H1 (cell line): ENCODE results near the gene CDH22. TPM values are rescaled to one million over a fixed set of nuclear protein-coding genes. Genes with fewer than 3 reads are reported as not detected.

Source experiments
- CTCF ChIA-PET: fragments of 300-600 bp; sonication (Branson Sonifier 250); formaldehyde crosslinking; loops from one replicate; lab custom pipeline; 2021; ENCODE audit not compliant: partially characterized antibody; lab: Charles Lee
- POLR2A ChIA-PET: fragments of 300-600 bp; sonication (Branson Sonifier 250); formaldehyde crosslinking; loops from one replicate; lab custom pipeline; 2021; ENCODE audit warnings: inconsistent platforms; ENCODE audit not compliant: partially characterized antibody; lab: Charles Lee
- DNase-seq, 2 experiments: peaks; one replicate each; pipeline versions ENCODE4 v3.0.0 to v3.0.0-alpha.2; 2010 to 2022; ENCODE audit warnings: low spot score in 2 of 2, low read depth in 1 of 2, mixed read lengths in 1 of 2
- FAIRE-seq: peaks from 2 replicates; lab custom pipeline; 2011; peaks lifted over from hg19 to GRCh38; lab: Jason Lieb, UNC
- H2AFZ ChIP-seq: 2 replicates; pipeline ENCODE4 v1.8.1; 2012; ENCODE audit warnings: low read length, inconsistent platforms
- H2AK5ac ChIP-seq: 2 replicates; pipeline ENCODE4 v1.6.1; 2013; ENCODE audit warnings: low read depth, low read length
- H2BK120ac ChIP-seq: replicated peaks from 2 replicates; pipeline ENCODE3; 2013; ENCODE audit warnings: low read depth, low read length, inconsistent platforms
- H2BK12ac ChIP-seq: 2 replicates; pipeline ENCODE4 v1.6.1; 2013; ENCODE audit warnings: low read depth, low read length
- H2BK15ac ChIP-seq: 2 replicates; pipeline ENCODE4 v1.6.1; 2013; ENCODE audit warnings: low read length
- H2BK20ac ChIP-seq: 2 replicates; pipeline ENCODE4 v1.6.1; 2013; ENCODE audit warnings: low read length
- H2BK5ac ChIP-seq: 2 replicates; pipeline ENCODE4 v1.6.1; 2013; ENCODE audit warnings: low read depth, low read length
- H3K14ac ChIP-seq: 2 replicates; pipeline ENCODE4 v1.6.1; 2013; ENCODE audit warnings: inconsistent platforms; ENCODE audit not compliant: insufficient read length
- H3K18ac ChIP-seq: 2 replicates; pipeline ENCODE4 v1.6.1; 2013; ENCODE audit warnings: low read length; ENCODE audit errors: extremely low read depth
- H3K23ac ChIP-seq: 2 replicates; pipeline ENCODE4 v1.6.1; 2013; ENCODE audit warnings: inconsistent platforms; ENCODE audit not compliant: insufficient read length
- H3K23me2 ChIP-seq: 2 replicates; pipeline ENCODE4 v1.6.1; 2013; ENCODE audit warnings: low read depth, low read length
- H3K27ac ChIP-seq: 2 replicates; pipeline ENCODE4 v1.6.1; 2011; ENCODE audit warnings: low read depth, low read length, inconsistent platforms
- H3K27me3 ChIP-seq, 4 experiments: replicated peaks in 1 of 4; 1 replicate in 1 of 4; 2 replicates in 3 of 4; pipeline versions ENCODE4 v1.6.1 to v1.8.1; 2011 to 2013; ENCODE audit warnings: low read length in 3 of 4, mild to moderate bottlenecking in 3 of 4, inconsistent platforms in 2 of 4, mixed read lengths in 2 of 4, moderate library complexity in 1 of 4; ENCODE audit not compliant: control insufficient read depth in 3 of 4, insufficient read depth in 3 of 4; ENCODE audit errors: extremely low read depth in 1 of 4
- H3K36me3 ChIP-seq, 4 experiments: 2 replicates each; pipeline versions ENCODE4 v1.6.1 to v1.8.1; 2011 to 2013; ENCODE audit warnings: mild to moderate bottlenecking in 4 of 4, low read length in 3 of 4, moderate library complexity in 2 of 4, control low read depth in 1 of 4, inconsistent platforms in 1 of 4; ENCODE audit not compliant: insufficient read depth in 4 of 4, control insufficient read depth in 2 of 4
- H3K4ac ChIP-seq: replicated peaks from 2 replicates; pipeline ENCODE3; 2013; ENCODE audit warnings: low read length, low read depth, mixed read lengths, inconsistent platforms; ENCODE audit not compliant: insufficient read length
- H3K4me1 ChIP-seq, 4 experiments: replicated peaks in 1 of 4; 1 replicate in 1 of 4; 2 replicates in 3 of 4; pipeline versions ENCODE4 v1.6.1 to v1.8.1; 2011 to 2013; ENCODE audit warnings: low read length in 3 of 4, inconsistent platforms in 2 of 4, mixed read lengths in 1 of 4; ENCODE audit not compliant: insufficient read depth in 4 of 4, control insufficient read depth in 3 of 4
- H3K4me2 ChIP-seq, 2 experiments: 2 replicates each; pipeline versions ENCODE4 v1.6.1 to v1.8.1; 2011 to 2013; ENCODE audit warnings: low read depth in 2 of 2, low read length in 2 of 2, control low read depth in 1 of 2, inconsistent platforms in 1 of 2, mild to moderate bottlenecking in 1 of 2; ENCODE audit not compliant: insufficient read depth in 1 of 2
- H3K4me3 ChIP-seq, 4 experiments: fragments of 200-600, 300-600 bp in 1 of 4; sonication (generic), shearing (Covaris generic), sonication (Bioruptor Twin) in 1 of 4; 2 replicates each; pipeline versions ENCODE4 v1.5.1 to v1.8.1; 2011 to 2016; ENCODE audit warnings: low read length in 4 of 4, low read depth in 3 of 4, control low read depth in 2 of 4, inconsistent platforms in 2 of 4, mild to moderate bottlenecking in 2 of 4, mixed read lengths in 1 of 4, moderate library complexity in 1 of 4; ENCODE audit not compliant: insufficient read depth in 2 of 4; ENCODE audit errors: extremely low read depth in 1 of 4
- H3K56ac ChIP-seq: replicated peaks from 2 replicates; pipeline ENCODE3; 2013; ENCODE audit warnings: low read depth, mild to moderate bottlenecking, mixed read lengths, low read length, inconsistent platforms; ENCODE audit not compliant: insufficient read length
- H3K79me1 ChIP-seq: 2 replicates; pipeline ENCODE4 v1.6.1; 2013; ENCODE audit warnings: low read depth, low read length, control low read depth
- H3K79me2 ChIP-seq, 2 experiments: 2 replicates each; pipeline versions ENCODE4 v1.6.1 to v1.8.1; 2012 to 2013; ENCODE audit warnings: low read length in 2 of 2, mild to moderate bottlenecking in 2 of 2, inconsistent platforms in 1 of 2; ENCODE audit not compliant: insufficient read depth in 2 of 2, control insufficient read depth in 1 of 2
- H3K9ac ChIP-seq, 4 experiments: replicated peaks in 1 of 4; 1 replicate in 1 of 4; 2 replicates in 3 of 4; pipeline versions ENCODE4 v1.6.1 to v1.8.1; 2011 to 2013; ENCODE audit warnings: low read depth in 3 of 4, low read length in 3 of 4, control low read depth in 2 of 4, mild to moderate bottlenecking in 2 of 4, moderate library complexity in 2 of 4, inconsistent platforms in 1 of 4; ENCODE audit errors: extremely low read depth in 1 of 4
- H3K9me3 ChIP-seq, 2 experiments: 2 replicates each; pipeline versions ENCODE4 v1.6.1 to v1.8.1; 2012 to 2013; ENCODE audit warnings: mild to moderate bottlenecking in 2 of 2, moderate library complexity in 2 of 2, control low read depth in 1 of 2, inconsistent platforms in 1 of 2, low read depth in 1 of 2, low read length in 1 of 2, mixed read lengths in 1 of 2; ENCODE audit not compliant: insufficient read depth in 2 of 2
- H4K20me1 ChIP-seq, 2 experiments: replicated peaks in 1 of 2; 2 replicates each; pipeline versions ENCODE3 to v1.8.1; 2011 to 2013; ENCODE audit warnings: inconsistent platforms in 2 of 2, low read length in 2 of 2, mild to moderate bottlenecking in 1 of 2; ENCODE audit not compliant: insufficient read depth in 2 of 2, control insufficient read depth in 1 of 2
- H4K5ac ChIP-seq: 2 replicates; pipeline ENCODE4 v1.6.1; 2013; ENCODE audit warnings: low read length, low read depth, mixed read lengths, inconsistent platforms; ENCODE audit not compliant: insufficient read length
- H4K8ac ChIP-seq: 2 replicates; pipeline ENCODE4 v1.8.0; 2013; ENCODE audit warnings: mild to moderate bottlenecking, moderate library complexity, low read length, inconsistent platforms; ENCODE audit not compliant: insufficient read depth; ENCODE audit errors: extremely low read depth
- H4K91ac ChIP-seq: replicated peaks from 2 replicates; pipeline ENCODE3; 2013; ENCODE audit warnings: low read length, mixed read lengths, inconsistent platforms; ENCODE audit not compliant: insufficient read length
- BCL11A ChIP-seq, 2 experiments: IDR thresholded peaks; one replicate each; pipeline ENCODE4 v1.6.1; 2011; ENCODE audit warnings: low read depth in 2 of 2, low read length in 2 of 2, mild to moderate bottlenecking in 2 of 2
- KDM1A ChIP-seq: fragments of 200-600, 300-600 bp; sonication (generic); IDR thresholded peaks from 2 replicates; pipeline ENCODE4 v1.7.1; 2016; ENCODE audit warnings: mild to moderate bottlenecking, low read length, borderline replicate concordance
- WGBS, 2 experiments: shearing (Covaris generic) in 1 of 2; methylation state at CpG; one replicate each; pipeline versions ENCODE4 v1.1.6 to v1.1.7; 2013 to 2015; ENCODE audit warnings: low lambda C conversion rate in 2 of 2, mixed read lengths in 2 of 2, inconsistent platforms in 1 of 2, low coverage in 1 of 2, missing lambda C conversion rate in 1 of 2; ENCODE audit not compliant: insufficient replicate concordance in 2 of 2, insufficient coverage in 1 of 2, insufficient read length in 1 of 2; ENCODE audit errors: extremely low coverage in 1 of 2, missing lambda C conversion rate in 1 of 2; 5-methylcytosine and 5-hydroxymethylcytosine counted together
- polyA plus RNA-seq, 7 experiments: library from polyadenylated mRNA; depleted of rRNA in 3 of 7; stranded (reverse) in 5 of 7; unstranded in 2 of 7; fragments of >200 nt in 5 of 7; fragments of 200-250 nt in 2 of 7; gene quantifications; 1 replicate in 5 of 7; 2 replicates in 1 of 7; 4 replicates in 1 of 7; pipeline versions ENCODE4 v1.2.1 to v1.2.3, GENCODE V29; 2011 to 2013; ENCODE audit warnings: missing spikeins in 2 of 7, mixed read lengths in 2 of 7
- total RNA-seq: library from RNA; stranded (reverse); fragmentation: NEBNext Ultra II Directional; extraction: Animal tissue kit (Norgen Biotek cat#: 25700); gene quantifications from 2 replicates; pipeline ENCODE4 v1.2.1, GENCODE V29; 2021

CDH22 gene
- total and polyA plus RNA-seq, 2 of the 8 experiments (the other 6 are each of a cell fraction or from before 2014, with no cell fraction given) = 0.35 to 0.39 TPM

DNA sequence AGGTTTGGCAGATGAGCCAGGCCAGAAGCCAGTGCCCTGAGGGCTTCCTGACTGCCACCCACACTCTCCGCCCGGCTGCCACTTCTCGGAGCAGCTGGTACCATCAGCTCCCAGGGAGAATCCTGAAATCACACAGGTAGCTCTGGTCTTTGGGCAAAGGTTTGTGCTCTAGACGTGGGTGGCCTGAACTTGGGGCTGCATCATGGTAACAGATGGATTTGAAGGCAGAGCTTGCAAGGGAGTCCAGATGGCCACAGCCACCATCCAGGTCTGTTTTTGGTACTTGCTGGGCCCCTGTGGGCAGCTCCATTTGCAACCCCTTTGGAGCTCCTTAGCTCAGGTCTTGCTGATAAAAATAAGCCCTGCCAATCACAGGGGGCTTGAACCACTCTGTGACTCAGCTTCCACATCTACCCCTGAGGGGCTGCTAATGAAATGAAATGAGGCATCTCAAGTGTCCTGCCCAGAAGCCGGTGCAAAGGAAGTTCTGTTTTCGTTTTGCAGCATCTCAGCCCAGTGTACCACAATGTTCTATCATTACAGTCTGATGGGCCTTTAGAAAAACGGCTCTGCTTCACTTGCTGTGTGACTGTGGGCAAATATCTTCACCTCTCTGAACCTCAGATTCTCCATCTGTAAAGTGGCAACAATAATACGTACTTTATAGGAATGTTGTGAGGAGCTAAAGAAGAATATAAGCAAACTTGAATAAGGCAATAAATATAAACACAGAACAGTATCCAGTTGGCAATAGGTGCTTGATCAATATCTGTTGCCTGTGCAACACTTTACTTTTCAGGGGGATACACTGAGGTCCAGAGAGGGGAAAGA, 25.1 kb upstream of the CDH22 start:
- H3K4me1 ChIP-seq = peaks cover 0 to 27% (median 9%) of the 10 kb centered on the region in 4 experiments; a peak in 6 of 7 replicates
- no peak overlapping the region for H3K4ac ChIP-seq
- no peak overlapping the region for H4K91ac ChIP-seq
- H3K9ac ChIP-seq = no peak overlapping the region
- H4K8ac ChIP-seq = no peak overlapping the region
- H3K4me2 ChIP-seq = no peak overlapping the region
- no peaks in the 10 kb centered on the region for H4K20me1 ChIP-seq
- no peak overlapping the region for H2BK12ac ChIP-seq
- H3K4me3 ChIP-seq = no peak overlapping the region
- H2AFZ ChIP-seq = no peak overlapping the region
- no peaks in the 10 kb centered on the region for H3K79me2 ChIP-seq
- no peak for DNase-seq
- 90% methylated on average over 8 of the region's 8 CpGs; no CpG with 5 or more reads in 1 of the 2 experiments for WGBS, 2 experiments
- TF ChIP-seq KDM1A (0 out of 2 replicates have a peak, but pooled peaks have one; percentile 14), BCL11A (IDR thresholded peaks at IDR 0.05; ENCODE audit: low read depth in 2 of 2, low read length in 2 of 2) (no peak)
- H3K18ac ChIP-seq = no peak overlapping the region
- H2BK20ac ChIP-seq = no peak overlapping the region
- no peak overlapping the region for H2BK5ac ChIP-seq
- no peaks in the 10 kb centered on the region for H3K79me1 ChIP-seq
- no peak overlapping the region for H3K27ac ChIP-seq
- ChIA-PET CTCF (interaction anchor here (0.8 to 17.6 kb wide), 12 partner anchors 8 to 214 kb away, joined by 3 to 214 read pairs (median 4); no protein-coding TSS in a partner anchor), POLR2A (interaction anchor here (0.9 to 3.3 kb wide), 9 partner anchors 8 to 245 kb away, joined by 3 to 10 read pairs (median 6); no protein-coding TSS in a partner anchor)
- H3K27me3 ChIP-seq = peaks cover 0 to 3% (median 0%) of the 10 kb centered on the region in 4 experiments; a peak in 2 of 7 replicates
- no peaks in the 10 kb centered on the region for H3K36me3 ChIP-seq
- H3K23me2 ChIP-seq = no peaks in the 10 kb centered on the region
- no peaks in the 10 kb centered on the region for H3K9me3 ChIP-seq
- H2AK5ac ChIP-seq = no peak overlapping the region
- no peak overlapping the region for H3K23ac ChIP-seq
- no peak overlapping the region for H2BK120ac ChIP-seq
- H3K14ac ChIP-seq = no peak overlapping the region
- no peak overlapping the region for H3K56ac ChIP-seq
- no peak overlapping the region for H2BK15ac ChIP-seq
- FAIRE-seq = no peak
- no peak overlapping the region for H4K5ac ChIP-seq
